Measurements from ENCODE around the gene C2CD2. TPM values are rescaled to one million over a fixed set of nuclear protein-coding genes. Genes with fewer than 3 reads are reported as not detected.
A peak's percentile ranks its signal among the peaks of the same experiment; 100 is the strongest.

C2CD2 gene
- total RNA-seq, 6 donors from 2014 or later, result 9.6 to 34.6 (median 22.0) TPM

GRCh38 chr21:41973861-41974751 is 20.3 kb upstream of the C2CD2 start:
- H3K4me3 ChIP-seq, result no peak overlapping the region
- peak; percentile 38 to 41 for ATAC-seq (ENCODE audit: low FRiP score in 2 of 2)
- H3K4me1 ChIP-seq, result peaks cover 0 to 15% (median 8%) of the 10 kb centered on the region in 4 donors
- peak overlapping the region in 1 of 4 donors; percentile 4 for H3K27ac ChIP-seq
- no peak for DNase-seq
- no peaks in the 10 kb centered on the region for H3K36me3 ChIP-seq
- TF ChIP-seq POLR2AphosphoS5 (IDR thresholded peaks at IDR 0.05), result no peak
- peak in 2 of 6 experiments; percentile 13 to 20 for TF ChIP-seq CTCF (IDR thresholded peaks at IDR 0.05)
- no peaks in the 10 kb centered on the region for H3K9me3 ChIP-seq
- 58% methylated on average over 14 of the region's 14 CpGs for WGBS, 2 donors
- no peaks in the 10 kb centered on the region for H3K27me3 ChIP-seq

- 67 to 85% methylated on average over 6 to 15 of the region's 15 CpGs for WGBS, 2 donors
- H3K4me3 ChIP-seq, result no peak overlapping the region
- TF ChIP-seq POLR2AphosphoS5 (IDR thresholded peaks at IDR 0.05) (no peak), CTCF (IDR thresholded peaks at IDR 0.05) (no peak), EP300 (IDR thresholded peaks at IDR 0.05) (no peak), POLR2A (IDR thresholded peaks at IDR 0.05) (no peak)
- no peak for ATAC-seq (ENCODE audit: low FRiP score in 2 of 2)
- DNase-seq, result peak in 1 of 2 donors; percentile 54
- H3K27me3 ChIP-seq, result no peaks in the 10 kb centered on the region
- no peaks in the 10 kb centered on the region for H3K36me3 ChIP-seq
- no peak overlapping the region for H3K27ac ChIP-seq
- no peaks in the 10 kb centered on the region for H3K9me3 ChIP-seq
- peaks cover 0 to 18% (median 8%) of the 10 kb centered on the region in 4 donors for H3K4me1 ChIP-seq
These were observed 19.6 kb upstream of the C2CD2 start for GRCh38 chr21:41973427-41973831.

- no peak overlapping the region for H3K4me3 ChIP-seq
- ATAC-seq (ENCODE audit: low FRiP score in 2 of 2), result no peak
- no peaks in the 10 kb centered on the region for H3K27me3 ChIP-seq
- H3K4me1 ChIP-seq, result peaks cover 0 to 18% (median 8%) of the 10 kb centered on the region in 4 donors
- no peaks in the 10 kb centered on the region for H3K36me3 ChIP-seq
- WGBS, 2 donors, result 93 to 96% methylated on average over 23 of the region's 23 CpGs
- H3K9me3 ChIP-seq, result no peaks in the 10 kb centered on the region
- no peak for DNase-seq
- H3K27ac ChIP-seq, result no peak overlapping the region
- TF ChIP-seq EP300 (IDR thresholded peaks at IDR 0.05) (no peak), CTCF (IDR thresholded peaks at IDR 0.05) (no peak), POLR2AphosphoS5 (IDR thresholded peaks at IDR 0.05) (no peak), POLR2A (IDR thresholded peaks at IDR 0.05) (no peak)
These were observed 18.8 kb upstream of the C2CD2 start for GRCh38 chr21:41972511-41973205.

GRCh38 chr21:41971891-41972290 is 18.1 kb upstream of the C2CD2 start:
- H3K4me1 ChIP-seq, result peaks cover 0 to 18% (median 8%) of the 10 kb centered on the region in 4 donors
- H3K27ac ChIP-seq, result no peak overlapping the region
- TF ChIP-seq POLR2AphosphoS5 (IDR thresholded peaks at IDR 0.05), result no peak
- TF ChIP-seq EP300 (IDR thresholded peaks at IDR 0.05), result no peak
- no peak for TF ChIP-seq CTCF (IDR thresholded peaks at IDR 0.05)
- no peak for TF ChIP-seq POLR2A (IDR thresholded peaks at IDR 0.05)
- ATAC-seq (ENCODE audit: low FRiP score in 2 of 2) (no peak), DNase-seq (no peak)
- 93 to 95% methylated on average over 6 of the region's 6 CpGs for WGBS, 2 donors
- H3K36me3 ChIP-seq, result no peaks in the 10 kb centered on the region
- no peak overlapping the region for H3K4me3 ChIP-seq
- H3K9me3 ChIP-seq, result no peaks in the 10 kb centered on the region
- no peaks in the 10 kb centered on the region for H3K27me3 ChIP-seq
